HG02981 (cell line): Measurements from ENCODE around the gene SPTBN1.
"Not testable (repeated sequence)": the region's sequence is repeated elsewhere in the genome, so short reads cannot be mapped to it uniquely, and the experiment has no call there.

ENCODE experiments used
- ATAC-seq: cut with Tn5 transposase; IDR thresholded peaks from one replicate; pipeline ENCODE4 v1.9.1; 2021; ENCODE audit warnings: mild to moderate bottlenecking, moderate library complexity; ENCODE audit not compliant: unreplicated experiment

SPTBN1 gene

GRCh38 chr2:54468673-54469072, 12.5 kb downstream of the SPTBN1 start:
- no peak for ATAC-seq

- no peak for ATAC-seq
These were observed 13.4 kb downstream of the SPTBN1 start for GRCh38 chr2:54469484-54470053.

- ATAC-seq = no peak
These were observed 14.3 kb downstream of the SPTBN1 start for GRCh38 chr2:54470266-54470938.

- ATAC-seq = peak; percentile 93
These were observed 15.1 kb downstream of the SPTBN1 start for GRCh38 chr2:54471221-54471711.

GRCh38 chr2:54473851-54474250, 17.7 kb downstream of the SPTBN1 start:
- ATAC-seq = no peak

GRCh38 chr2:54475285-54475684, 19.2 kb downstream of the SPTBN1 start:
- no peak for ATAC-seq

- ATAC-seq = no peak
These were observed 19.8 kb downstream of the SPTBN1 start for GRCh38 chr2:54475919-54476318.

- no peak for ATAC-seq
These were observed 20.7 kb downstream of the SPTBN1 start for GRCh38 chr2:54476852-54477251.

GRCh38 chr2:54477896-54478295, 21.8 kb downstream of the SPTBN1 start:
- no peak for ATAC-seq

GRCh38 chr2:54478899-54479298, 22.8 kb downstream of the SPTBN1 start:
- ATAC-seq = no peak

- no peak for ATAC-seq
These were observed 23.3 kb downstream of the SPTBN1 start for GRCh38 chr2:54479424-54479823.

- peak; percentile 74 for ATAC-seq
These were observed 23.9 kb downstream of the SPTBN1 start for GRCh38 chr2:54480025-54480424.

- no peak for ATAC-seq
These were observed 25.6 kb downstream of the SPTBN1 start for GRCh38 chr2:54481686-54482085.

GRCh38 chr2:54482715-54483114, 26.6 kb downstream of the SPTBN1 start:
- no peak for ATAC-seq

- no peak for ATAC-seq
These were observed 27.3 kb downstream of the SPTBN1 start for GRCh38 chr2:54483426-54483825.

- not testable (repeated sequence) for ATAC-seq
These were observed 29.6 kb downstream of the SPTBN1 start for GRCh38 chr2:54485756-54486155.

- no peak for ATAC-seq
These were observed 30.6 kb downstream of the SPTBN1 start for GRCh38 chr2:54486766-54487165.

GRCh38 chr2:54490863-54491262, 34.7 kb downstream of the SPTBN1 start:
- no peak for ATAC-seq

GRCh38 chr2:54492335-54492734, 36.2 kb downstream of the SPTBN1 start:
- ATAC-seq = no peak

- no peak for ATAC-seq
These were observed 38.0 kb downstream of the SPTBN1 start for GRCh38 chr2:54494087-54494486.

GRCh38 chr2:54496920-54497319, 40.8 kb downstream of the SPTBN1 start:
- ATAC-seq = no peak

GRCh38 chr2:54497763-54498680, 41.9 kb downstream of the SPTBN1 start:
- ATAC-seq = no peak
